ENCODE measurements around the gene RLF. TPM values are rescaled to one million over a fixed set of nuclear protein-coding genes. Genes with fewer than 3 reads are reported as not detected.
A peak's percentile ranks its signal among the peaks of the same experiment; 100 is the strongest.

Gene RLF
- total RNA-seq, 5 donors from 2014 or later (not counting 1 experiment from before 2014, with no cell fraction given) = 17.5 to 25.1 (median 18.4) TPM

DNA sequence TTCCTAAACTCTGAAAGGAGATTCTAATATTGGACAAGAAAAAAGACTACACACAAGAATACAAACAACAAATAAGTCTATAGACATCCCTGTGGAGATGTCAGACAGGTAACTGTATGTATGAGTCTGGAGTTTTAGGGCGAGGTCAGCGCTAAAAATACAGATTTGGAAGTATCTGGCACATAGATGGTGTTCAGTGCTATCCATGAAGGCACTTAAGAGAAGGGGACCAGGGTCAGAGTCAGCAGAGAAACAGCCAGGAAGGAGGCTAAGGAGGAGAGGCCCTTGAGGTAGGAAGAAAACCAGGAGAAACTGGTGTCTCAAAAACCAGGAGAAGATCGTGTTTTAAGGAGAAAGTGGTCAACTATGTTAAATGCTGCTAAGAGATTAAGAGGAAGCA is 114.9 kb downstream of the RLF start:
- Histone ChIP-seq H3K4me1 (ENCODE audit: control insufficient read depth in 1 of 2, extremely low read depth in 1 of 2, insufficient read depth in 2 of 2, low read length in 2 of 2) (no peaks in the 10 kb centered on the region), H3K36me3 (ENCODE audit: control insufficient read depth in 2 of 2, extremely low read depth in 1 of 2, insufficient read depth in 1 of 2, low read length in 1 of 2) (peaks cover 0 to 45% of the 10 kb centered on the region in 2 donors), H3K4me3 (ENCODE audit: control insufficient read depth in 1 of 2, extremely low read depth in 1 of 2, low read length in 1 of 2) (no peak overlapping the region), H3K9me3 (no peaks in the 10 kb centered on the region), H3K27me3 (replicated peaks in 1 of 2; ENCODE audit: control insufficient read depth in 2 of 2, extremely low read depth in 1 of 2, insufficient read depth in 2 of 2, low read length in 1 of 2) (no peaks in the 10 kb centered on the region), H3K27ac (ENCODE audit: low read length) (no peak overlapping the region)
- POLR2A ChIA-PET = interaction anchor here in 1 of 2 donors (0.6 kb wide), 1 partner anchor 69 kb away, joined by 3 read pairs; no protein-coding TSS in a partner anchor
- H3K4me1 Mint-ChIP-seq = peaks cover 0 to 14% (median 0%) of the 10 kb centered on the region in 3 donors
- H3K27ac Mint-ChIP-seq = peak overlapping the region in 1 of 2 donors; percentile 13
- ATAC-seq (replicated peaks in 1 of 4) (no peak), DNase-seq (no peak)
- H3K4me3 Mint-ChIP-seq = no peak overlapping the region
- H3K27me3 Mint-ChIP-seq = no peaks in the 10 kb centered on the region
- peaks cover 36% of the 10 kb centered on the region for H3K36me3 Mint-ChIP-seq
- CTCF ChIA-PET = interaction anchor here (0.6 to 0.7 kb wide), 2 partner anchors 55 to 92 kb away, joined by 4 to 6 read pairs; no protein-coding TSS in a partner anchor
- no peaks in the 10 kb centered on the region for H3K9me3 Mint-ChIP-seq
- 100% methylated on average over 1 of the region's 3 CpGs for WGBS (ENCODE audit: insufficient coverage)

DNA sequence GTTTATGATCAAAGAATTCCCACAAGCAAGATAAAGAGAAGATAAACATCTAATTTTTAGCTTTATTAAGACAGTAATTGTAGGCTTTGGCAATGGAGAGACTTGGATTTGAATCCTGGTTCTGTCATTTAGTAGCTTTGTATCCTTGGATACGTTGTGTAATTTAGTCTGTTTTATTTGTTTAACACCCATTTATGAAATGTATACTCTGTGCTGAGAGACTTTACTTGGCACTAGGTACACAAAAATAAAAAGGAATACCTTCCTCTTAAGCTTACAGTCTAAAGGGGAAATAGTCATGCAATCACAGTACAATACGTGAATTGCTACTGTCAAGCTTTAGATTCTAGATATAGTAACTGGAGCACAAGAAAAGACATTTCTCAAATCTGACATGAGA is 120.7 kb downstream of the RLF start:
- H3K4me3 ChIP-seq (ENCODE audit: control insufficient read depth in 1 of 2, extremely low read depth in 1 of 2, low read length in 1 of 2) = no peak overlapping the region
- no peak overlapping the region for H3K27ac ChIP-seq (ENCODE audit: low read length)
- H3K36me3 Mint-ChIP-seq = peaks cover 25% of the 10 kb centered on the region
- ChIA-PET CTCF (interaction anchor here in 1 of 2 donors (0.6 to 1.6 kb wide), 3 partner anchors 33 to 462 kb away, joined by 3 to 4 read pairs (median 3); no protein-coding TSS in a partner anchor), POLR2A (interaction anchor here in 1 of 2 donors (0.6 kb wide), 1 partner anchor 132 kb away, joined by 6 read pairs; no protein-coding TSS in a partner anchor)
- H3K27me3 Mint-ChIP-seq = no peaks in the 10 kb centered on the region
- WGBS (ENCODE audit: insufficient coverage) = 100% methylated on average over 1 of the region's 2 CpGs
- no peaks in the 10 kb centered on the region for H3K27me3 ChIP-seq (replicated peaks in 1 of 2; ENCODE audit: control insufficient read depth in 2 of 2, extremely low read depth in 1 of 2, insufficient read depth in 2 of 2, low read length in 1 of 2)
- H3K4me1 ChIP-seq (ENCODE audit: control insufficient read depth in 1 of 2, extremely low read depth in 1 of 2, insufficient read depth in 2 of 2, low read length in 2 of 2) = no peaks in the 10 kb centered on the region
- ATAC-seq (replicated peaks in 1 of 4) (no peak), DNase-seq (no peak)
- no peaks in the 10 kb centered on the region for H3K9me3 Mint-ChIP-seq
- peaks cover 4 to 43% of the 10 kb centered on the region in 2 donors for H3K36me3 ChIP-seq (ENCODE audit: control insufficient read depth in 2 of 2, extremely low read depth in 1 of 2, insufficient read depth in 1 of 2, low read length in 1 of 2)
- no peaks in the 10 kb centered on the region for H3K4me1 Mint-ChIP-seq
- H3K4me3 Mint-ChIP-seq = no peak overlapping the region
- H3K9me3 ChIP-seq = no peaks in the 10 kb centered on the region
- H3K27ac Mint-ChIP-seq = no peak overlapping the region

Other genes with a start within 250 kb of the RLF start
- 1 to 10 TPM in 4 of 5 donors, under 1 TPM in 1; 0.39 to 3.5 (median 1.4) TPM for gene MFSD2A, start 206.2 kb upstream of the RLF start, total RNA-seq
- gene CAP1, start 120.7 kb upstream of the RLF start, total RNA-seq = 100 to 1,000 TPM; 293 to 345 (median 298) TPM
- 10 to 100 TPM; 44.4 to 72.6 (median 53.1) TPM for gene PPT1, start 64.1 kb upstream of the RLF start, total RNA-seq
- gene TMCO2, start 86.5 kb downstream of the RLF start, total RNA-seq = not detected
- 10 to 100 TPM; 12.4 to 16.9 (median 15.2) TPM for gene ZMPSTE24, start 96.8 kb downstream of the RLF start, total RNA-seq
- gene COL9A2, start 155.9 kb downstream of the RLF start, total RNA-seq = 1 to 10 TPM; 3.5 to 4.6 (median 3.8) TPM
- 100 to 1,000 TPM; 120 to 254 (median 123) TPM for gene SMAP2, start 212.3 kb downstream of the RLF start, total RNA-seq